Epithelial cell of esophagus (primary cell): Measurements from ENCODE around the gene CCDC142.
A peak's percentile ranks its signal among the peaks of the same experiment; 100 is the strongest.
"Not testable (repeated sequence)": the region's sequence is repeated elsewhere in the genome, so short reads cannot be mapped to it uniquely, and the experiment has no call there.

ENCODE experiments used
- DNase-seq: peaks from one replicate; pipeline ENCODE4 v3.0.0; 2010; ENCODE audit warnings: low read depth
- H3K4me3 ChIP-seq: 2 replicates; pipeline ENCODE4 v1.5.1; 2011; ENCODE audit warnings: mild to moderate bottlenecking, low read length, control low read depth
- CTCF ChIP-seq: IDR thresholded peaks from 2 replicates; pipeline ENCODE4 v1.5.1; 2011; ENCODE audit warnings: low read depth, mild to moderate bottlenecking, low read length, control low read depth, inconsistent platforms; ENCODE audit not compliant: insufficient read depth; ENCODE audit errors: missing control alignments

Gene CCDC142

DNA sequence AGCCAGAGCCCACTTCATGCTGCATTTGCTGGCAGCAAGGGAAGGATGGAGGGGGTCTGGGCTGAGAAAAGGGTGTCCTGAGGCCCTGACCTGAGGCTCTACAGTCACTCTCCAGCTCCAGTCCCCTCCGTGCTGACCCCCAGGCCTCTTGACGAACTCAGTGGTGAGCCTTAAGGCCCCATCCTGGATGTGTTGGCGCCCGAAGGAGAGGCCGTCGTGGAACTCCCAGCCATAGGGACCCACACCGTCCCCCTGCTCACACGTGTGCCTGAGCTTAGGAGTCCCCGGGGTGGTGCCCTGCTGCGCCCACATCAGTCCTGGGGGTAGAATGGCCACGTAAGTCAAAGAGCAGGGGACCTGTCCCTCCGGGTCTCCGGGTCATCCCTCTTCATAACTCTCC lies 18.4 kb downstream of the CCDC142 start:
- H3K4me3 ChIP-seq: peak overlapping the region; percentile 72
- TF ChIP-seq CTCF: no peak
- DNase-seq: no peak

- no peak for DNase-seq
- TF ChIP-seq CTCF: no peak
- no peak overlapping the region for H3K4me3 ChIP-seq
Measured at GRCh38 chr2:74462786-74463105, 20.1 kb downstream of the CCDC142 start.

GRCh38 chr2:74462054-74462785 lies 20.6 kb downstream of the CCDC142 start:
- H3K4me3 ChIP-seq: no peak overlapping the region
- no peak for DNase-seq
- TF ChIP-seq CTCF: no peak

GRCh38 chr2:74461187-74462053 lies 21.4 kb downstream of the CCDC142 start:
- TF ChIP-seq CTCF: peak; percentile 11
- H3K4me3 ChIP-seq: no peak overlapping the region
- no peak for DNase-seq

DNA sequence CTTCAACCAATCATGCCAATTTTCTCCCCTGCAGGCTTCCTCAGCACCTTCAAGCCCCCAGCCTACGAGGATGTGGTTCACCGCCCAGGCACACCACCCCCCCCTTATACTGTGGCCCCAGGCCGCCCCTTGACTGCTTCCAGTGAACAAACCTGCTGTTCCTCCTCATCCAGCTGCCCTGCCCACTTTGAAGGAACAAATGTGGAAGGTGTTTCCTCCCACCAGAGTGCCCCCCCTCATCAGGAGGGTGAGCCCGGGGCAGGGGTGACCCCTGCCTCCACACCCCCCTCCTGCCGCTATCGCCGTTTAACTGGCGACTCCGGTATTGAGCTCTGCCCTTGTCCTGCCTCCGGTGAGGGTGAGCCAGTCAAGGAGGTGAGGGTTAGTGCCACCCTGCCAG lies 22.6 kb downstream of the CCDC142 start:
- not testable (repeated sequence) for DNase-seq, H3K4me3 ChIP-seq

- H3K4me3 ChIP-seq: peak overlapping the region; percentile 98
- DNase-seq: not testable (repeated sequence)
Measured at GRCh38 chr2:74459503-74460118, 23.2 kb downstream of the CCDC142 start.

DNA sequence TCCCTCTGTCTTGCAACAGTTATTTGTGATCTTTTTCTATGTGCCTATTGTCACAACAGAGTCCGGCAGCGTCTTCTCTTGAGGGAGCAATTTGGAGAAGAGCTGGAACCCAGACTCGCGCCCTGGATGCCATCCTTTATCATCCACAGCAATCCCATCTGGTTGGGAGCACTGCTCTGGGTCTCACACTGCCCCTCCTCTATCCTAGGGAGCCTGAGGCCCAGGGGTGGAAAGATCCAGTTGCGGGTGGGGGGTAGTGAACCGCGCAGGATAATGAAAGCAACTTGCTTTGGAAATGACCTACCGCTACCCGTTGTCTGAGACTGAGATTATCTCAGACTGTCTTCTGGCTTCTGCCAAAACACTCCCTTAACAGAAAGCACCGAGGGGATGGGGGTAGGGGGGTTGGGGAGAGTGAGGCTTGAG lies 23.8 kb downstream of the CCDC142 start:
- TF ChIP-seq CTCF: no peak
- DNase-seq: no peak

More for the DNA sequence above, 23.8 kb downstream of the CCDC142 start:
- H3K4me3 ChIP-seq: peak overlapping the region; percentile 98
